Keratinocyte (primary cell): ENCODE data around the gene AP3D1.

ENCODE experiments used
- EZH2 ChIP-seq: IDR thresholded peaks from one replicate; pipeline ENCODE4 v1.6.1; 2012; ENCODE audit warnings: inconsistent platforms, mild to moderate bottlenecking, low read length, moderate library complexity
- TF ChIP-seq, protein P1 (sequence below), 3 experiments: IDR thresholded peaks in 1 of 3; conservative IDR thresholded peaks in 1 of 3; optimal IDR thresholded peaks in 1 of 3; 2 replicates in 2 of 3; 3 replicates in 1 of 3; pipeline versions ENCODE3 to v1.5.1; 2011; ENCODE audit warnings: low read length in 3 of 3, mild to moderate bottlenecking in 3 of 3, moderate library complexity in 2 of 3, control low read depth in 1 of 3, inconsistent platforms in 1 of 3; ENCODE audit not compliant: insufficient read depth in 2 of 3; ENCODE audit errors: extremely low read depth in 1 of 3

DNA sequence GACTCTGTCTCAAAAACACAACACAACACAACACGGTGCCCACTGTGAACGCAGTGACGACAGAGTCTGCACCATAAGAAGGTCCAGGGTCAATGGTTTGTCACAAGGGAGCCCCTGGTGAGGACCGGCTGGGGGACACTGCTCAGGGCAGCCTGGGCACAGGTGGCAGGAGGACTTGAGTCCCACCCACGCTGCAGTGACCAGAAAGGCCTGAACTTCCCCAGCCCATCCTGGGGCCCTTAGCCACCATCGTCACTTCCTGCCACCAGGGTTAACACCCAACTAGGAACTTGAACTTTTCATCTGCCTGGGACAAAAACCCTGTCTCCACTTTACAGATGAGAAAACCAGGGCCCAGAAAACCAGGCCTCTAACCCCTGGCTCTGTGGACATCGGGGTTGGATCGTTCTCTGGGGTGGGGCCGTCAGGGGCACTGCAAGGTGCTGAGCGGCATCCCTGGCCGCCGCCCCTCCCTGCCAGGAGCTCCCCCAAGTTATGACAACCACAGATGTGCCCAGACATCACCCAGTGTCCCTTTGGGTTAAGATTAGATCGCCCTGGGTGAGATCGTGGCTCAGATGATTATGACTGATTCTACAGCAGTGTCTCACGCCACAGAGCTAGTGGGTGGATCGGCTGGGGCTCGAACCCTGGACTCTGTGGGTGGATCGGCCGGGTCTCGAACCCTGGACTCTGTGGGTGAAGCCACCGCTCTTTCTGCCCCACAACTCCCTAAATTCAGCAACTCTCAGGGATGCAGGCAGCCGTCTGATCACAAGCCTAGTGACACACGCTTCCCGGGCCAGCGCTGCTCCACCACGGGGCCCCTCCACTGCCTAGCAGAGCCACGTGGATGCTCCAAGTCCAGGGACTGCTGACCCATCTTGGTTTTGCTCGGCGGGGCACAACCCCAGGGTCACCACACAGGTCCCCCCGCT lies 69.2 kb downstream of the AP3D1 start:
- TF ChIP-seq, protein P1, sequence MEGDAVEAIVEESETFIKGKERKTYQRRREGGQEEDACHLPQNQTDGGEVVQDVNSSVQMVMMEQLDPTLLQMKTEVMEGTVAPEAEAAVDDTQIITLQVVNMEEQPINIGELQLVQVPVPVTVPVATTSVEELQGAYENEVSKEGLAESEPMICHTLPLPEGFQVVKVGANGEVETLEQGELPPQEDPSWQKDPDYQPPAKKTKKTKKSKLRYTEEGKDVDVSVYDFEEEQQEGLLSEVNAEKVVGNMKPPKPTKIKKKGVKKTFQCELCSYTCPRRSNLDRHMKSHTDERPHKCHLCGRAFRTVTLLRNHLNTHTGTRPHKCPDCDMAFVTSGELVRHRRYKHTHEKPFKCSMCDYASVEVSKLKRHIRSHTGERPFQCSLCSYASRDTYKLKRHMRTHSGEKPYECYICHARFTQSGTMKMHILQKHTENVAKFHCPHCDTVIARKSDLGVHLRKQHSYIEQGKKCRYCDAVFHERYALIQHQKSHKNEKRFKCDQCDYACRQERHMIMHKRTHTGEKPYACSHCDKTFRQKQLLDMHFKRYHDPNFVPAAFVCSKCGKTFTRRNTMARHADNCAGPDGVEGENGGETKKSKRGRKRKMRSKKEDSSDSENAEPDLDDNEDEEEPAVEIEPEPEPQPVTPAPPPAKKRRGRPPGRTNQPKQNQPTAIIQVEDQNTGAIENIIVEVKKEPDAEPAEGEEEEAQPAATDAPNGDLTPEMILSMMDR (optimal IDR thresholded peaks at IDR 0.05 in 1 of 3, IDR thresholded peaks at IDR 0.05 in 1 of 3, conservative IDR thresholded peaks at IDR 0.05 in 1 of 3; ENCODE audit: extremely low read depth in 1 of 3, insufficient read depth in 2 of 3, low read length in 3 of 3): no peak
- TF ChIP-seq EZH2: no peak
